Esophagus squamous epithelium (tissue), 4 donors: ENCODE results near the gene ANGPTL2.

Experiments
- POLR2A ChIP-seq, 4 donors: fragments of 450-650 bp; IDR thresholded peaks; one replicate each; pipeline ENCODE4 v1.6.1; 2017; ENCODE audit warnings: antibody characterized with exemption in 4 of 4, mild to moderate bottlenecking in 4 of 4, moderate library complexity in 3 of 4
- TF ChIP-seq, protein P1 (sequence below), 6 experiments: fragments of 450-650 bp in 4 of 6; fragments of 200-600 bp in 2 of 6; sonication (generic) in 2 of 6; IDR thresholded peaks; one replicate each; pipeline ENCODE4 v1.5.1; 2016 to 2019; ENCODE audit warnings: antibody characterized with exemption in 6 of 6, mild to moderate bottlenecking in 4 of 6, moderate library complexity in 4 of 6

DNA sequence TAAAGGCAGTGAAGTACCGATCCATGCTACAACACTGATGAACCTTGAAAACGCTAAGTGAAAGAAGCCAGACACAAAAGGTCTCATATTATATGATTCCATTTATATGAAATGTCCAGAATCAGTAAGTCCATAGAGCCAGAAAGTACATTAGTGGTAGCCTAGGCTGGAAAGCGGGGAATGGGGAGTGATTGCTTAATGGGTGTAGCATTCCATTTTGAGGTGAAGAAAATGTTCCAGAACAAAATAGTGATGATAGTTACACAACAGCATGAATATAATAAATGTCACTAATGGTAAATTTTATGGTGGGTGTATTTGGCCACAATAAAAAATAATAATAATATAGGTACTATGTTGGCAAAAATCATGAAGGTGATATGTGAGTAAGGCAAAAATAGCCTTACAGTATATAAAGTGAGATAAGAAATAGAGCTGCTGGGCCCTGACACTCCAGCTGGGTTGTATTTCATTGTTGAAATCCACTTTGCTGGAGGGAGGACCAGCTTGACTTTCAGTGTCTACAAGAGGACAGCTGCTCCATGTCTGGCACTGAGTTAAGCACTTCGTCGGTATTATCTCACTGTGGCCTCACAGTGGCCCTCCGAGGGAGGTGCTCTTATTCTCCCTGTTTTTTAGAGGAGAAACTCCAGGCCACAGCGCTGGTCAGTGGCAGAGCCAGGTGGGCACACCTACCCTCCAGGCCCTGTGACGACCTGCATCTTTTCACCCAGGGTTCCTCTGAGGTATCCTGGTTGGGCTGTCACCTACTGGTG, 22.4 kb upstream of the ANGPTL2 start:
- TF ChIP-seq, protein P1, sequence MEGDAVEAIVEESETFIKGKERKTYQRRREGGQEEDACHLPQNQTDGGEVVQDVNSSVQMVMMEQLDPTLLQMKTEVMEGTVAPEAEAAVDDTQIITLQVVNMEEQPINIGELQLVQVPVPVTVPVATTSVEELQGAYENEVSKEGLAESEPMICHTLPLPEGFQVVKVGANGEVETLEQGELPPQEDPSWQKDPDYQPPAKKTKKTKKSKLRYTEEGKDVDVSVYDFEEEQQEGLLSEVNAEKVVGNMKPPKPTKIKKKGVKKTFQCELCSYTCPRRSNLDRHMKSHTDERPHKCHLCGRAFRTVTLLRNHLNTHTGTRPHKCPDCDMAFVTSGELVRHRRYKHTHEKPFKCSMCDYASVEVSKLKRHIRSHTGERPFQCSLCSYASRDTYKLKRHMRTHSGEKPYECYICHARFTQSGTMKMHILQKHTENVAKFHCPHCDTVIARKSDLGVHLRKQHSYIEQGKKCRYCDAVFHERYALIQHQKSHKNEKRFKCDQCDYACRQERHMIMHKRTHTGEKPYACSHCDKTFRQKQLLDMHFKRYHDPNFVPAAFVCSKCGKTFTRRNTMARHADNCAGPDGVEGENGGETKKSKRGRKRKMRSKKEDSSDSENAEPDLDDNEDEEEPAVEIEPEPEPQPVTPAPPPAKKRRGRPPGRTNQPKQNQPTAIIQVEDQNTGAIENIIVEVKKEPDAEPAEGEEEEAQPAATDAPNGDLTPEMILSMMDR (IDR thresholded peaks at IDR 0.05) = no peak
- no peak for TF ChIP-seq POLR2A (IDR thresholded peaks at IDR 0.05)
